HG03159 (cell line): ENCODE results near the gene ZNF500.
"Not testable (repeated sequence)": the region's sequence is repeated elsewhere in the genome, so short reads cannot be mapped to it uniquely, and the experiment has no call there.

Experiments
- ATAC-seq: cut with Tn5 transposase; IDR thresholded peaks from one replicate; pipeline ENCODE4 v1.9.1; 2021; ENCODE audit warnings: mild to moderate bottlenecking, moderate library complexity; ENCODE audit not compliant: unreplicated experiment

Gene ZNF500

GRCh38 chr16:4746991-4747574, 19.9 kb downstream of the ZNF500 start:
- no peak for ATAC-seq

GRCh38 chr16:4746215-4746614, 20.7 kb downstream of the ZNF500 start:
- no peak for ATAC-seq

- ATAC-seq, result no peak
Observed at GRCh38 chr16:4745274-4745569, 21.7 kb downstream of the ZNF500 start.

GRCh38 chr16:4744555-4745273, 22.2 kb downstream of the ZNF500 start:
- ATAC-seq, result no peak

- ATAC-seq, result no peak
Observed at GRCh38 chr16:4743226-4743878, 23.6 kb downstream of the ZNF500 start.

GRCh38 chr16:4738370-4738769, 28.6 kb downstream of the ZNF500 start:
- not testable (repeated sequence) for ATAC-seq

- no peak for ATAC-seq
Observed at GRCh38 chr16:4737545-4737944, 29.4 kb downstream of the ZNF500 start.

GRCh38 chr16:4736546-4736945, 30.4 kb downstream of the ZNF500 start:
- no peak for ATAC-seq

GRCh38 chr16:4734730-4735535, 32.0 kb downstream of the ZNF500 start:
- peak; percentile 58 for ATAC-seq

- peak; percentile 72 for ATAC-seq
Observed at GRCh38 chr16:4734063-4734729, 32.8 kb downstream of the ZNF500 start, which contains the start of the genes ANKS3 and DNAAF8. Gene ANKS3, minus strand, starts transcription at chr16:4734271. Its CDS starts 4,122 bp downstream, at chr16:4730149. Gene DNAAF8, plus strand, starts transcription at chr16:4734537. Its CDS starts 1,978 bp downstream, at chr16:4736515.

- peak; percentile 18 for ATAC-seq
Observed at GRCh38 chr16:4733747-4734062, 33.3 kb downstream of the ZNF500 start.

GRCh38 chr16:4733211-4733742, 33.7 kb downstream of the ZNF500 start:
- ATAC-seq, result no peak

- ATAC-seq, result no peak
Observed at GRCh38 chr16:4729876-4730275, 37.1 kb downstream of the ZNF500 start.

GRCh38 chr16:4728676-4729075, 38.3 kb downstream of the ZNF500 start:
- no peak for ATAC-seq

- no peak for ATAC-seq
Observed at GRCh38 chr16:4726616-4727015, 40.3 kb downstream of the ZNF500 start.

GRCh38 chr16:4724661-4725270, 42.2 kb downstream of the ZNF500 start:
- no peak for ATAC-seq

GRCh38 chr16:4723071-4723767, 43.7 kb downstream of the ZNF500 start:
- ATAC-seq, result no peak

GRCh38 chr16:4718466-4718865, 48.5 kb downstream of the ZNF500 start:
- ATAC-seq, result no peak

GRCh38 chr16:4714996-4715395, 52.0 kb downstream of the ZNF500 start:
- ATAC-seq, result no peak
